HEK293 (cell line): ENCODE results near the gene CCDC85C.

ENCODE experiments used
- CTCF ChIA-PET: fragments of 350-600 bp; formaldehyde crosslinking; extraction: SDS; loops from one replicate; lab custom pipeline; 2021; ENCODE audit warnings: antibody characterized with exemption; lab: Yijun Ruan, JAX
- POLR2A ChIA-PET: fragments of 300-600 bp; formaldehyde crosslinking; extraction: SDS; loops from one replicate; lab custom pipeline; 2020; ENCODE audit warnings: antibody characterized with exemption, inconsistent platforms; lab: Yijun Ruan, JAX
- H3K27ac ChIP-seq: fragments of 200-500 bp; sonication (Bioruptor generic); 2 replicates; pipeline ENCODE4 v1.5.1; 2014; ENCODE audit warnings: low read depth, low read length, control low read depth, inconsistent platforms; ENCODE audit errors: extremely low read depth
- H3K36me3 ChIP-seq, 2 experiments: fragments of 200-500 bp in 1 of 2; sonication (Bioruptor generic) in 1 of 2; 1 replicate in 1 of 2; 2 replicates in 1 of 2; pipeline ENCODE4 v1.5.1; 2014 to 2017; ENCODE audit warnings: inconsistent platforms in 2 of 2, low read length in 2 of 2; ENCODE audit not compliant: control insufficient read depth in 2 of 2, insufficient read depth in 1 of 2
- H3K4me1 ChIP-seq: fragments of 200-500 bp; sonication (Bioruptor generic); 2 replicates; pipeline ENCODE4 v1.5.1; 2014; ENCODE audit warnings: mild to moderate bottlenecking, low read length, inconsistent platforms; ENCODE audit not compliant: control insufficient read depth, insufficient read depth
- H3K4me3 ChIP-seq: 2 replicates; pipeline ENCODE4 v1.5.1; 2011; ENCODE audit warnings: low read depth, mild to moderate bottlenecking, control low read depth, low read length, moderate library complexity
- H3K9me3 ChIP-seq: fragments of 200-500 bp; sonication (Bioruptor generic); 2 replicates; pipeline ENCODE4 v1.5.1; 2014; ENCODE audit warnings: low read depth, low read length, inconsistent platforms; ENCODE audit not compliant: control insufficient read depth, insufficient read depth
- EGR2 ChIP-seq: fragments of 450-650 bp; formaldehyde crosslinking; IDR thresholded peaks from 2 replicates; pipeline ENCODE4 v1.5.1; 2016; ENCODE audit warnings: low read depth, missing biosample characterization, missing genetic modification characterization
- GFI1B ChIP-seq: fragments of 450-650 bp; formaldehyde crosslinking; IDR thresholded peaks from 2 replicates; pipeline ENCODE4 v1.5.1; 2016; ENCODE audit warnings: missing biosample characterization, missing genetic modification characterization
- HOXA7 ChIP-seq: sonication (generic); formaldehyde crosslinking; IDR thresholded peaks from 2 replicates; pipeline ENCODE4 v1.8.1; 2022; ENCODE audit warnings: missing genetic modification reagents, borderline replicate concordance
- HOXD13 ChIP-seq: sonication (generic); formaldehyde crosslinking; IDR thresholded peaks from 2 replicates; pipeline ENCODE4 v1.8.0; 2022; ENCODE audit warnings: missing genetic modification reagents, borderline replicate concordance
- KLF10 ChIP-seq: fragments of 450-650 bp; IDR thresholded peaks from 2 replicates; pipeline ENCODE4 v1.5.1; 2018; ENCODE audit warnings: missing biosample characterization, mild to moderate bottlenecking, missing genetic modification characterization
- KLF7 ChIP-seq: fragments of 450-650 bp; formaldehyde crosslinking; IDR thresholded peaks from 2 replicates; pipeline ENCODE4 v1.5.1; 2016; ENCODE audit warnings: missing biosample characterization, missing genetic modification characterization, borderline replicate concordance
- KLF8 ChIP-seq: fragments of 450-650 bp; formaldehyde crosslinking; IDR thresholded peaks from 2 replicates; pipeline ENCODE4 v1.5.1; 2016; ENCODE audit warnings: missing biosample characterization, missing genetic modification characterization
- REST ChIP-seq: fragments of 450-650 bp; formaldehyde crosslinking; IDR thresholded peaks from 2 replicates; pipeline ENCODE4 v1.5.1; 2016; ENCODE audit warnings: missing biosample characterization, missing genetic modification characterization
- SALL2 ChIP-seq: fragments of 450-650 bp; formaldehyde crosslinking; IDR thresholded peaks from 2 replicates; pipeline ENCODE4 v1.5.0; 2017; ENCODE audit warnings: missing biosample characterization, mild to moderate bottlenecking, missing genetic modification characterization, borderline replicate concordance
- ZFHX2 ChIP-seq: fragments of 450-650 bp; formaldehyde crosslinking; conservative IDR thresholded peaks from 2 replicates; pipeline ENCODE4 v1.5.1; 2016; ENCODE audit warnings: missing biosample characterization, missing genetic modification characterization
- ZNF10 ChIP-seq: fragments of 450-650 bp; formaldehyde crosslinking; IDR thresholded peaks from 2 replicates; pipeline ENCODE4 v1.5.1; 2017; ENCODE audit warnings: missing biosample characterization, missing genetic modification characterization
- ZNF121 ChIP-seq: fragments of 450-650 bp; formaldehyde crosslinking; IDR thresholded peaks from 2 replicates; pipeline ENCODE4 v1.5.1; 2016; ENCODE audit warnings: missing biosample characterization, missing genetic modification characterization
- ZNF335 ChIP-seq: fragments of 450-650 bp; formaldehyde crosslinking; conservative IDR thresholded peaks from 2 replicates; pipeline ENCODE4 v1.5.1; 2016; ENCODE audit warnings: missing biosample characterization, missing genetic modification characterization
- ZNF426 ChIP-seq: fragments of 450-650 bp; formaldehyde crosslinking; IDR thresholded peaks from 2 replicates; pipeline ENCODE4 v1.5.1; 2017; ENCODE audit warnings: missing biosample characterization, missing genetic modification characterization, mild to moderate bottlenecking, inconsistent platforms, moderate library complexity
- ZNF433 ChIP-seq: fragments of 450-650 bp; formaldehyde crosslinking; IDR thresholded peaks from 2 replicates; pipeline ENCODE4 v1.5.1; 2016; ENCODE audit warnings: missing biosample characterization, missing genetic modification characterization, low read depth
- ZNF596 ChIP-seq: fragments of 450-650 bp; IDR thresholded peaks from 2 replicates; pipeline ENCODE4 v1.5.0; 2018; ENCODE audit warnings: missing biosample characterization, mild to moderate bottlenecking, missing genetic modification characterization, moderate library complexity
- ZNF664 ChIP-seq: fragments of 450-650 bp; formaldehyde crosslinking; IDR thresholded peaks from 2 replicates; pipeline ENCODE4 v1.5.1; 2016; ENCODE audit warnings: missing biosample characterization, missing genetic modification characterization
- ZNF670 ChIP-seq: fragments of 450-650 bp; formaldehyde crosslinking; IDR thresholded peaks from 2 replicates; pipeline ENCODE4 v1.5.1; 2016; ENCODE audit warnings: missing biosample characterization, missing genetic modification characterization, low read depth
- ZNF777 ChIP-seq: fragments of 450-650 bp; formaldehyde crosslinking; IDR thresholded peaks from 2 replicates; pipeline ENCODE4 v1.5.1; 2017; ENCODE audit warnings: missing biosample characterization, missing genetic modification characterization, borderline replicate concordance
- TF ChIP-seq, protein P1 (sequence below): fragments of 450-650 bp; formaldehyde crosslinking; IDR thresholded peaks from 2 replicates; pipeline ENCODE4; 2016; ENCODE audit warnings: missing biosample characterization, missing genetic modification characterization

The CCDC85C gene

GRCh38 chr14:99461411-99462085, 142.5 kb downstream of the CCDC85C start:
- ChIA-PET POLR2A (no interaction called here), CTCF (interaction anchor here (0.6 to 1.7 kb wide), 7 partner anchors 13 to 72 kb away, joined by 3 to 6 read pairs (median 3); no protein-coding TSS in a partner anchor)
- peaks cover 7 to 48% of the 10 kb centered on the region in 2 experiments for H3K36me3 ChIP-seq
- H3K4me1 ChIP-seq: no peaks in the 10 kb centered on the region
- H3K4me3 ChIP-seq: no peak overlapping the region
- no peaks in the 10 kb centered on the region for H3K9me3 ChIP-seq
- no peak overlapping the region for H3K27ac ChIP-seq
- TF ChIP-seq ZNF664 (tag by site-specific recombination) (peak; percentile 81; the same call in 1 of the 2 replicates), GFI1B (tag by site-specific recombination) (no peak)

GRCh38 chr14:99460793-99461192, 143.2 kb downstream of the CCDC85C start:
- TF ChIP-seq EGR2 (tag by site-specific recombination) (peak; percentile 86), ZFHX2 (tag by site-specific recombination) (peak; percentile 88), KLF10 (tag by site-specific recombination) (no peak)
- Histone ChIP-seq H3K9me3 (no peaks in the 10 kb centered on the region), H3K4me3 (no peak overlapping the region), H3K27ac (no peak overlapping the region), H3K4me1 (no peaks in the 10 kb centered on the region), H3K36me3 (peaks cover 12 to 51% of the 10 kb centered on the region in 2 experiments)
- POLR2A ChIA-PET: interaction anchor here (1.0 kb wide), 1 partner anchor 20 kb away, joined by 3 read pairs; the partner anchor contains the start of genes CCNK and SETD3
- CTCF ChIA-PET: interaction anchor here (0.6 to 1.7 kb wide), 5 partner anchors 12 to 71 kb away, joined by 3 to 6 read pairs (median 4); no protein-coding TSS in a partner anchor

DNA sequence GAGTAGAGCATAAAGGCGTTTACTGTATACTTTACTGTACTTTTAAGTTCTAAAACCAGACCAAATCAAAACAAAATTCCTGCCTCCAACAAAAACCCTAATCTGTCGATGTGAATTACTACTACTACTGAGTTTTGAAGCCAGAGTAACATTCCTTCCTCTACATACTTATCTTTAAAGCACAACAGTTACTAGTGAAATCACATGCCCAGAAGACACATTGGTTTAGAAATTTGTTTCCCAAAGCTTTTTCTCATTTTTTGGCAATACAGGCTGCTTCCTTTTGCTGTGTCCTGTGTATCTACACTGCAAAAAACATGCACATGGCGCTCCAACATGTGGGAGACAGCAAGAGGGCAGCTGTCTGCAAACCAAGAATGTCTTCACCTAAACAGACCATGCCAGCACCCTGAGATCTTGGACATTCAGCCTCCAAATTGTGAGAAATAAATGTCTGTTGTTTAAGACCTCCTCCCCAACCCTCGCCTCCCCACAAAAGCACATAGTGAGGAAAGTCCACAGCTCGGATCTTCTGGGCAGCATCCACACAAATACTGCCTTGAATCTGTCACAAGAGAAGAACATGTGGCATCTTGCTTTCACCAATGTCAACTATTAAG, 144.4 kb downstream of the CCDC85C start:
- ChIA-PET POLR2A (no interaction called here), CTCF (interaction anchor here (0.9 kb wide), 1 partner anchor 44 kb away, joined by 4 read pairs; no protein-coding TSS in a partner anchor)
- no peak overlapping the region for H3K27ac ChIP-seq
- H3K4me1 ChIP-seq: no peaks in the 10 kb centered on the region
- H3K9me3 ChIP-seq: no peaks in the 10 kb centered on the region
- TF ChIP-seq ZNF777 (no peak), ZNF426 (no peak), KLF7 (tag by site-specific recombination) (no peak), ZNF10 (0 out of 2 replicates have a peak, but pooled peaks have one; percentile 21)
- no peak overlapping the region for H3K4me3 ChIP-seq
- H3K36me3 ChIP-seq: peaks cover 13 to 52% of the 10 kb centered on the region in 2 experiments

GRCh38 chr14:99454246-99454645, 149.8 kb downstream of the CCDC85C start:
- Histone ChIP-seq H3K9me3 (no peaks in the 10 kb centered on the region), H3K36me3 (peaks cover 13 to 59% of the 10 kb centered on the region in 2 experiments), H3K4me1 (no peaks in the 10 kb centered on the region), H3K4me3 (no peak overlapping the region), H3K27ac (no peak overlapping the region)
- ChIA-PET CTCF (no interaction called here), POLR2A (no interaction called here)
- no peak for TF ChIP-seq HOXD13 (CRISPR knock-in tag)
- TF ChIP-seq SALL2 (tag by site-specific recombination): no peak
- TF ChIP-seq KLF8: no peak

GRCh38 chr14:99452968-99453367, 151.0 kb downstream of the CCDC85C start:
- no peaks in the 10 kb centered on the region for H3K9me3 ChIP-seq
- no peak overlapping the region for H3K27ac ChIP-seq
- H3K4me1 ChIP-seq: no peaks in the 10 kb centered on the region
- ChIA-PET CTCF (interaction anchor here (0.6 to 1.0 kb wide), 2 partner anchors 10 to 446 kb away, joined by 3 to 5 read pairs; no protein-coding TSS in a partner anchor), POLR2A (no interaction called here)
- peaks cover 10 to 66% of the 10 kb centered on the region in 2 experiments for H3K36me3 ChIP-seq
- no peak overlapping the region for H3K4me3 ChIP-seq
- TF ChIP-seq ZNF121 (tag by site-specific recombination) (no peak), REST (tag by site-specific recombination) (no peak), ZNF670 (tag by site-specific recombination) (no peak), ZNF433 (tag by site-specific recombination) (no peak), ZNF335 (tag by site-specific recombination) (no peak), ZNF596 (tag by site-specific recombination) (no peak), HOXA7 (CRISPR knock-in tag) (no peak)
- TF ChIP-seq, protein P1, sequence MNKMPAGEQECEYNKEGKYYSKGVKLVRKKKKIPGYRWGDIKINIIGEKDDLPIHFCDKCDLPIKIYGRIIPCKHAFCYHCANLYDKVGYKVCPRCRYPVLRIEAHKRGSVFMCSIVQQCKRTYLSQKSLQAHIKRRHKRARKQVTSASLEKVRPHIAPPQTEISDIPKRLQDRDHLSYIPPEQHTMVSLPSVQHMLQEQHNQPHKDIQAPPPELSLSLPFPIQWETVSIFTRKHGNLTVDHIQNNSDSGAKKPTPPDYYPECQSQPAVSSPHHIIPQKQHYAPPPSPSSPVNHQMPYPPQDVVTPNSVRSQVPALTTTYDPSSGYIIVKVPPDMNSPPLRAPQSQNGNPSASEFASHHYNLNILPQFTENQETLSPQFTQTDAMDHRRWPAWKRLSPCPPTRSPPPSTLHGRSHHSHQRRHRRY (tag by site-specific recombination): no peak
